Activated B cell treated with CpG ODN at 0.5 μM for 24 hours (primary cell): ENCODE measurements around the gene TECR. TPM values are rescaled to one million over a fixed set of nuclear protein-coding genes. Genes with fewer than 3 reads are reported as not detected.
A peak's percentile ranks its signal among the peaks of the same experiment; 100 is the strongest.

Experiments
- ATAC-seq: fragments of 200-7000 bp; cut with Tn5 transposase; one replicate; pipeline ENCODE4 v1.10.0; 2021; ENCODE audit warnings: low read depth, mild to moderate bottlenecking, moderate library complexity
- CTCF ChIA-PET: fragments of 350-600 bp; sonication (Branson Sonifier 250); formaldehyde crosslinking; loops from one replicate; lab custom pipeline; 2021; ENCODE audit warnings: antibody characterized with exemption; lab: Charles Lee
- POLR2A ChIA-PET: fragments of 350-600 bp; sonication (Branson Sonifier 250); formaldehyde crosslinking; loops from one replicate; lab custom pipeline; 2021; ENCODE audit warnings: antibody characterized with exemption; lab: Charles Lee
- DNase-seq: peaks from one replicate; pipeline ENCODE4 v3.0.0; 2022
- H3K27ac Mint-ChIP-seq: one replicate; pipeline ENCODE4 v1.8.0; 2020; ENCODE audit warnings: mixed read lengths
- H3K27me3 Mint-ChIP-seq: one replicate; pipeline ENCODE4 v1.8.0; 2021; ENCODE audit warnings: mixed read lengths
- H3K36me3 Mint-ChIP-seq: one replicate; pipeline ENCODE4 v1.8.0; 2021; ENCODE audit warnings: low read depth, mixed read lengths
- H3K4me1 Mint-ChIP-seq: one replicate; pipeline ENCODE4 v1.8.0; 2021; ENCODE audit warnings: mixed read lengths
- H3K4me3 Mint-ChIP-seq: one replicate; pipeline ENCODE4 v1.8.0; 2020; ENCODE audit warnings: mild to moderate bottlenecking, mixed read lengths
- H3K9me3 Mint-ChIP-seq: one replicate; pipeline ENCODE4 v1.8.0; 2020; ENCODE audit warnings: mixed read lengths
- CTCF ChIP-seq: fragments of 200-600 bp; IDR thresholded peaks from one replicate; pipeline ENCODE4 v1.8.0; 2022; ENCODE audit warnings: antibody characterized with exemption, mild to moderate bottlenecking
- intact Hi-C: fragments of 100-400 bp; cut with micrococcal nuclease; formaldehyde crosslinking; loops from one replicate; pipeline ENCODE4 v1.15.1; 2024
- total RNA-seq: library from RNA; stranded (reverse); gene quantifications from 2 replicates; pipeline ENCODE4 v1.2.3, GENCODE V29; 2022

The TECR gene
- total RNA-seq, 1 donor from 2014 or later: 58.6 TPM

DNA sequence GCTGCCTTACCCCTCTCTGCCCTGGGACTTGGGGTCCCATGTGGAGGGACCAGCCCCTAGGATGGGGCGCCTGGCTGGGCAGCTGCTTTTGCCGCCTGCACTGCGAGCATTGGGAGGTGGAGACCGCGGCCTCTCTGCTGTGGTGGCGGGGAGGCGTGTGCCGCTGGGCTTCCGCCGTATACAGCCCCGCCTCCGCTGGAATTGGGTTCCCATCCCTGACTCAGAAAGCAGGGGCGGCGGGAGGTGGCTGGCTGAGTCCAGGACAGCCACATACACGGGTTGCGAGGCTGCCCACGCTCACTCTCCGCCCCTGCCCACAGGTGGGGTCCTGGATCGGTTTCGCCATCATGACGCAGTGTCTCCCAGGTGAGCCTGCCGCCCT, 35.9 kb downstream of the TECR start:
- H3K27ac Mint-ChIP-seq: no peak overlapping the region
- POLR2A ChIA-PET: interaction anchor here (0.6 kb wide), 1 partner anchor 36 kb away, joined by 3 read pairs; no protein-coding TSS in a partner anchor
- intact Hi-C loops: no loop called here

GRCh38 chr19:14565765-14566711, 36.6 kb downstream of the TECR start:
- Mint-ChIP-seq H3K27me3 (no peaks in the 10 kb centered on the region), H3K4me1 (peaks cover 27% of the 10 kb centered on the region), H3K9me3 (no peaks in the 10 kb centered on the region), H3K27ac (no peak overlapping the region), H3K4me3 (no peak overlapping the region), H3K36me3 (peaks cover 40% of the 10 kb centered on the region)
- ChIA-PET CTCF (no interaction called here), POLR2A (no interaction called here)
- intact Hi-C loops: no loop called here
- no peak for TF ChIP-seq CTCF
- DNase-seq (no peak), ATAC-seq (no peak)

More for the DNA sequence above, 35.9 kb downstream of the TECR start:
- CTCF ChIA-PET: no interaction called here
- H3K4me3 Mint-ChIP-seq: no peak overlapping the region
- no peak for ATAC-seq
- no peaks in the 10 kb centered on the region for H3K9me3 Mint-ChIP-seq
- H3K4me1 Mint-ChIP-seq: peaks cover 23% of the 10 kb centered on the region
- H3K27me3 Mint-ChIP-seq: no peaks in the 10 kb centered on the region
- peaks cover 40% of the 10 kb centered on the region for H3K36me3 Mint-ChIP-seq
- no peak for DNase-seq
- no peak for TF ChIP-seq CTCF

- no peak for DNase-seq
- Mint-ChIP-seq H3K4me3 (no peak overlapping the region), H3K4me1 (peaks cover 31% of the 10 kb centered on the region), H3K9me3 (no peaks in the 10 kb centered on the region), H3K27me3 (no peaks in the 10 kb centered on the region), H3K36me3 (peaks cover 42% of the 10 kb centered on the region), H3K27ac (no peak overlapping the region)
- no peak for ATAC-seq
- CTCF ChIA-PET: no interaction called here
- TF ChIP-seq CTCF: no peak
- intact Hi-C loops: no loop called here
- POLR2A ChIA-PET: no interaction called here
These were observed 37.3 kb downstream of the TECR start for GRCh38 chr19:14566712-14567077.

- intact Hi-C loops: no loop called here
- no peak for TF ChIP-seq CTCF
- POLR2A ChIA-PET: no interaction called here
- DNase-seq (no peak), ATAC-seq (no peak)
- Mint-ChIP-seq H3K4me3 (no peak overlapping the region), H3K36me3 (peaks cover 44% of the 10 kb centered on the region), H3K27me3 (no peaks in the 10 kb centered on the region), H3K27ac (no peak overlapping the region), H3K9me3 (no peaks in the 10 kb centered on the region), H3K4me1 (peaks cover 31% of the 10 kb centered on the region)
- CTCF ChIA-PET: no interaction called here
These were observed 37.7 kb downstream of the TECR start for GRCh38 chr19:14567079-14567478.

DNA sequence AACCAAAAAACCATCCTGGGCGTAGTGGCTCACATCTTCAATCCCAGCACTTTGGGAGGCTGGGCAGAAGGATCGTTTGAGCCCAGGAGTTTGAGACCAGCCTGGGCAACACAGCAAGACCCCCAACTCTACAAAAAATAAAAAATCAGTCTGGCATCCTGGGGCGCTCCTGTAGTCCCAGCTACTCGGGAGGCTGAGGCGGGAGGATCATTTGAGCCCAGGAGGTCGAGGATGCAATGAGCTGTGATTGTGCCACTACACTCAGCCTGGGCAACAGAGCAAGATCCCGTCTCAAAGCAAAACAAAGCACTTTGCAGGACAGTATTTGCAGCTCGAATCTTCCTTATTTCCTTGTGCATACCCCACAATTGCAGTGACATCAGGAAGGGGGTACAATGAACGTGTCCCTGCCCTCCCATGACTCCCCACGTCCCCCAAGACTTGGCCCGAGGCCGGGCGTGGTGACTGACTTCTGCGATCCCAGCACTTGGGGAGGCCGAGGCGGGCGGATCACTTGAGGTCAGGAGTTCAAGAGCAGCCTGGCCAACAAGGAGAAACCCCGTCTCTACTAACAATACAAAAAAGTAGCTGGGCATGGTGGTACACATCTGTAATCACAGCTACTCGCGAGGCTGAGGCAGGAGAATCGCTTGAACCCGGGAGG, 41.6 kb downstream of the TECR start:
- ATAC-seq (no peak), DNase-seq (no peak)
- peak overlapping the region; percentile 96 for H3K4me3 Mint-ChIP-seq
- intact Hi-C loops: loop anchor here (5.0 kb wide), 3 partner anchors 301 to 521 kb away; partner anchors contain the start of gene ASF1B
- H3K27ac Mint-ChIP-seq: peak overlapping the region; percentile 92
- peaks cover 29% of the 10 kb centered on the region for H3K36me3 Mint-ChIP-seq
- H3K9me3 Mint-ChIP-seq: no peaks in the 10 kb centered on the region
- ChIA-PET POLR2A (interaction anchor here (0.6 to 4.8 kb wide), 3 partner anchors 53 to 1391 kb away, joined by 6 to 208 read pairs (median 25); partner anchors contain the start of genes DNAJB1 and ZNF333), CTCF (interaction anchor here (0.6 to 13.2 kb wide), 3 partner anchors 14 to 117 kb away, joined by 4 to 510 read pairs (median 5); partner anchors contain the start of gene ZNF333)
- peaks cover 49% of the 10 kb centered on the region for H3K4me1 Mint-ChIP-seq
- no peak for TF ChIP-seq CTCF
- no peaks in the 10 kb centered on the region for H3K27me3 Mint-ChIP-seq
